Chondrocyte (in vitro differentiated cells): Measurements from ENCODE around the gene TMC7. TPM values are rescaled to one million over a fixed set of nuclear protein-coding genes. Genes with fewer than 3 reads are reported as not detected.
A peak's percentile ranks its signal among the peaks of the same experiment; 100 is the strongest.

Experiments
- DNase-seq: peaks from one replicate; pipeline ENCODE4 v3.0.0; 2021; ENCODE audit warnings: mixed read lengths, low spot score
- H3K27ac Mint-ChIP-seq: one replicate; pipeline ENCODE4 v1.8.0; 2021; ENCODE audit warnings: mild to moderate bottlenecking, moderate library complexity, mixed read lengths; ENCODE audit not compliant: unreplicated experiment
- H3K27me3 Mint-ChIP-seq: 2 replicates; pipeline ENCODE4 v1.8.0; 2021; ENCODE audit warnings: low read depth, mixed read lengths
- H3K36me3 Mint-ChIP-seq: 2 replicates; pipeline ENCODE4 v1.8.0; 2021; ENCODE audit warnings: low read depth, mixed read lengths
- H3K4me1 Mint-ChIP-seq: 2 replicates; pipeline ENCODE4 v1.8.0; 2021; ENCODE audit warnings: low read depth, mild to moderate bottlenecking, mixed read lengths
- H3K4me3 Mint-ChIP-seq: one replicate; pipeline ENCODE4 v1.8.0; 2021; ENCODE audit warnings: mild to moderate bottlenecking, moderate library complexity, mixed read lengths; ENCODE audit not compliant: unreplicated experiment
- H3K9me3 Mint-ChIP-seq: 2 replicates; pipeline ENCODE4 v1.8.0; 2021; ENCODE audit warnings: low read depth, mixed read lengths
- CTCF ChIP-seq: fragments of 200-600 bp; sonication (generic); IDR thresholded peaks from 2 replicates; pipeline ENCODE4 v1.5.0; 2021; ENCODE audit warnings: antibody characterized with exemption, mild to moderate bottlenecking, moderate library complexity
- total RNA-seq: library from RNA; stranded (reverse); gene quantifications from 3 replicates; pipeline ENCODE4 v1.2.1, GENCODE V29; 2021

The TMC7 gene
- total RNA-seq, 1 donor from 2014 or later, result 1.2 TPM

- Mint-ChIP-seq H3K4me3 (no peak overlapping the region), H3K27ac (no peak overlapping the region), H3K4me1 (peaks cover 2% of the 10 kb centered on the region), H3K36me3 (peaks cover 13% of the 10 kb centered on the region), H3K27me3 (no peaks in the 10 kb centered on the region), H3K9me3 (peaks cover 7% of the 10 kb centered on the region)
- no peak for TF ChIP-seq CTCF
- DNase-seq, result no peak
These were observed 56.7 kb downstream of the TMC7 start for GRCh38 chr16:19040400-19040799.

GRCh38 chr16:19044769-19045168, 61.0 kb downstream of the TMC7 start:
- no peak for TF ChIP-seq CTCF
- H3K4me3 Mint-ChIP-seq, result no peak overlapping the region
- peaks cover 2% of the 10 kb centered on the region for H3K4me1 Mint-ChIP-seq
- peaks cover 12% of the 10 kb centered on the region for H3K36me3 Mint-ChIP-seq
- H3K9me3 Mint-ChIP-seq, result peaks cover 3% of the 10 kb centered on the region
- H3K27me3 Mint-ChIP-seq, result no peaks in the 10 kb centered on the region
- no peak for DNase-seq
- H3K27ac Mint-ChIP-seq, result no peak overlapping the region

GRCh38 chr16:19046062-19046461, 62.3 kb downstream of the TMC7 start:
- H3K4me1 Mint-ChIP-seq, result peaks cover 2% of the 10 kb centered on the region
- H3K27me3 Mint-ChIP-seq, result no peaks in the 10 kb centered on the region
- no peak overlapping the region for H3K27ac Mint-ChIP-seq
- H3K4me3 Mint-ChIP-seq, result no peak overlapping the region
- H3K36me3 Mint-ChIP-seq, result peaks cover 7% of the 10 kb centered on the region
- DNase-seq, result no peak
- no peak for TF ChIP-seq CTCF
- no peaks in the 10 kb centered on the region for H3K9me3 Mint-ChIP-seq

GRCh38 chr16:19062706-19063105, 79.0 kb downstream of the TMC7 start:
- Mint-ChIP-seq H3K27me3 (no peaks in the 10 kb centered on the region), H3K9me3 (no peaks in the 10 kb centered on the region), H3K4me3 (no peak overlapping the region), H3K36me3 (no peaks in the 10 kb centered on the region), H3K27ac (peak overlapping the region; percentile 37), H3K4me1 (peaks cover 6% of the 10 kb centered on the region)
- no peak for DNase-seq
- TF ChIP-seq CTCF, result no peak

- H3K9me3 Mint-ChIP-seq, result no peaks in the 10 kb centered on the region
- H3K36me3 Mint-ChIP-seq, result no peaks in the 10 kb centered on the region
- H3K27ac Mint-ChIP-seq, result peak overlapping the region; percentile 99
- DNase-seq, result no peak
- peaks cover 21% of the 10 kb centered on the region for H3K4me1 Mint-ChIP-seq
- no peaks in the 10 kb centered on the region for H3K27me3 Mint-ChIP-seq
- peak overlapping the region; percentile 91 for H3K4me3 Mint-ChIP-seq
- TF ChIP-seq CTCF, result no peak
These were observed 83.2 kb downstream of the TMC7 start for GRCh38 chr16:19066988-19067348.
